Adrenal gland (tissue), 5 donors: ENCODE results near the gene MROH7.

ENCODE experiments used
- POLR2A ChIP-seq, 2 donors: fragments of 450-650 bp; IDR thresholded peaks; one replicate each; pipeline ENCODE4 v1.6.1; 2017; ENCODE audit warnings: antibody characterized with exemption in 2 of 2, mild to moderate bottlenecking in 2 of 2, moderate library complexity in 1 of 2
- TF ChIP-seq, protein P1 (sequence below), 6 experiments: fragments of 450-650 bp in 4 of 6; fragments of 200-600 bp in 2 of 6; sonication (generic) in 1 of 6; IDR thresholded peaks; 1 replicate in 5 of 6; 2 replicates in 1 of 6; pipeline versions ENCODE4 v1.5.1 to v1.8.0; 2016 to 2021; ENCODE audit warnings: antibody characterized with exemption in 6 of 6, mild to moderate bottlenecking in 2 of 6, moderate library complexity in 1 of 6
- donor health status: DM: no; HTN: no; CAD: no.

GRCh38 chr1:54750596-54750995, 109.0 kb downstream of the MROH7 start:
- TF ChIP-seq, protein P1, sequence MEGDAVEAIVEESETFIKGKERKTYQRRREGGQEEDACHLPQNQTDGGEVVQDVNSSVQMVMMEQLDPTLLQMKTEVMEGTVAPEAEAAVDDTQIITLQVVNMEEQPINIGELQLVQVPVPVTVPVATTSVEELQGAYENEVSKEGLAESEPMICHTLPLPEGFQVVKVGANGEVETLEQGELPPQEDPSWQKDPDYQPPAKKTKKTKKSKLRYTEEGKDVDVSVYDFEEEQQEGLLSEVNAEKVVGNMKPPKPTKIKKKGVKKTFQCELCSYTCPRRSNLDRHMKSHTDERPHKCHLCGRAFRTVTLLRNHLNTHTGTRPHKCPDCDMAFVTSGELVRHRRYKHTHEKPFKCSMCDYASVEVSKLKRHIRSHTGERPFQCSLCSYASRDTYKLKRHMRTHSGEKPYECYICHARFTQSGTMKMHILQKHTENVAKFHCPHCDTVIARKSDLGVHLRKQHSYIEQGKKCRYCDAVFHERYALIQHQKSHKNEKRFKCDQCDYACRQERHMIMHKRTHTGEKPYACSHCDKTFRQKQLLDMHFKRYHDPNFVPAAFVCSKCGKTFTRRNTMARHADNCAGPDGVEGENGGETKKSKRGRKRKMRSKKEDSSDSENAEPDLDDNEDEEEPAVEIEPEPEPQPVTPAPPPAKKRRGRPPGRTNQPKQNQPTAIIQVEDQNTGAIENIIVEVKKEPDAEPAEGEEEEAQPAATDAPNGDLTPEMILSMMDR (IDR thresholded peaks at IDR 0.05): no peak
- TF ChIP-seq POLR2A (IDR thresholded peaks at IDR 0.05): no peak
